Activated CD8-positive, alpha-beta memory T cell treated with anti-CD3 and anti-CD28 coated beads, Interleukin-2, amount 50 U/mL, for 4 hours (primary cell): ENCODE measurements around the gene VIL1.

Experiments
- DNase-seq: peaks from one replicate; pipeline ENCODE4 v3.0.0-alpha.2; 2020

VIL1 gene

DNA sequence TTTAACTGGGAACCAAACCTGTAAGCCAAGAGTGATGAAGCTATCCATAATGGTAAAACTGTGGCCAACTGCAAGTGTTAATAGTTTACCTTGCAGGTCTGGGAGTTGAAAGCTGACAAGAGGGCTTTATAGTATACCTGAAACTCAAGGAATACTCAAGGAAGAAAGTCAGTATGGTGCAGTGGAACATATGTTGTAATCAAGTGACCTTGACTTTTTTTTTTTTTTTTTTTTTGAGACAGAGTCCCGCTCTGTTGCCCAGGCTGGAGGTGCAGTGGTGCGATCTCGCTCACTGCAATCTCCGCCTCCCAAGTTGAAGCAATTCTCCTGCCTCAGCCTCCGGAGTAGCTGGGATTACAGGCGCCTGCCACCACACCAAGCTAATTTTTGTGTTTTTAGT, 27.6 kb downstream of the VIL1 start:
- DNase-seq = no peak

DNA sequence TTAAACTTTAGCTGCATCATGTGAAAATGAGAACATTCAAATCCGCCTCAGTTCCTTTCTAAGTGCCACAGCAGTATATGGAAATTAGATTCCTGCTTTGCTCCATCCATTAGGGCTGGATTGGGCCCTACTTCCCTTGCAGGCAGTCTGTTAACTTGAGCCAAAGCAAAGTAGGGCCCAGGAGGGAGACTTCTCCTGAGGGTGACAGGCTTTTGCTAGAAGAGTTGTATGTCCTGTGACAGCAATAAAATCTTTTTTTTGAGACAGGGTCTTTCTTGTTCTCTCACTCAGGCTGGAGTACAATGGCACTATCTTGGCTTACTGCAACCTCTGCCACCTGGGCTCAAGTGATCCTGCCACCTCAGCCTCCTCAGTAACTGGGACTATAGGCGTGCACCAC, 28.1 kb downstream of the VIL1 start:
- DNase-seq = no peak

DNA sequence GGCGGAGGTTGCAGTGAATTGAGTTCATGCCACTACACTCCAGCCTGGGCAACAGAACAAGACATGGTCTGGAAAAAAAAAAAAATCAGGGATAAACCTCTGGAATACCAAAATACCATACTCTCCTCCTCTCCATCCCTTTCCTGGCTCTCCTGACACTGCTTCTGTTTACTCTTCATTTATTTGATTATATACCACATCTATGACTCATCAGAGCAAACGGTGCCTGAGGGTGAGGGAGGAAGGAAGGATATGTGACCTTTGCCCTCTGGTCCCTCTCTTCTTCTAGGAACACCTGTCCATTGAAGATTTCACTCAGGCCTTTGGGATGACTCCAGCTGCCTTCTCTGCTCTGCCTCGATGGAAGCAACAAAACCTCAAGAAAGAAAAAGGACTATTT, 30.0 kb downstream of the VIL1 start:
- no peak for DNase-seq

DNA sequence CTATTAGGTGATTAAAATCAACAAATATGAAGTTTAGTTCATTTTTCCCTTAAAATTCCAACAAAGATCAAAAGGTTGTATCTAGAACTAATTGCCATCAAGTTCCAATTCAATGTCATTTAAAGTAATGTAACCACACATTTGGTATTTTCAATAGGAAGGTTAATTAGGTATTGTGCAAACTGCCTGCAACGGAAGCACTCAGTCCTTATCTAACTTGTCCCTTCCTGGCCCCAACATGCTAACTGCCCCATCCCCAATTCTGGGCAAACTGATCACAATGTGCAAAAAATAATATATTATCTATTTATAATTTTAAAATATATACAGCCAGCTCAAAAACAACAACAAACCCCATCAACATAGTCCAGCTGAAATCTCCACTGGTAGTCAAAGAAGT, 33.2 kb downstream of the VIL1 start:
- DNase-seq = no peak

DNA sequence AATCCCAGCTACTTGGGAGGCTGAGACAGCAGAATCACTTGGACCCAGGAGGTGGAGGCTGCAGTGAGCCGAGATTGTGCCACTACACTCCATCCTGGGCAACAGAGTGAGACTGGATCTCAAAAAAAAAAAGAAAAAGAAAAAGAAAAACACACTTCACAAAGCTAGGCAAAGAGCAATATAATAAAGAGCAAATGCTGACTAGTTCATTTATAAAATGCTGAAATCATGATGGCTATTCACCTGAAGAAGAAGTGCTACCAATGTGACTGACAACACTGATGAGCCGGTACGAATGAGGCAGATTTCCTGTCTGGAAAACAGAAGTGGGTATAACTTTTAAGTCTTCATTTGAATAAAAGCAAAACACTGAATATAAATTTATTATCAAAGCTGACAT, 37.9 kb downstream of the VIL1 start:
- no peak for DNase-seq

DNA sequence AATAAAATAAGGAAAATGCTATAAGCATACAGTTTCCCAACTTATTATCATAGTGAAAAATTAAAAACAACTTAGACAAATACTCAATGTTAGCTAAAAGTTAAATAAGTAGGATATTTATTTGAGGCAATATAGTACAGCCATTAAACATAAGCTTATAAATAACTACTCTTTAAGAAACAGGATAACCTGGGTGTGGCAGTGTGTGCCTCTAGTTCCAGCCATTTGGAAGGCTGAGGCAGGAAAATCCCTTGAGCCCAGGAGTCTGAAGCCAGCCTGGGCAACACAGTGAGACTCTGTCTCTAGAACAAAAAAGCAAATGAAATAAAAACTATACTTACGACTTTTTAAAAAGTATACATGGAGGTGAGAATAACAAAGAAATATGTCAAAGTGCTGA, 39.7 kb downstream of the VIL1 start:
- no peak for DNase-seq

DNA sequence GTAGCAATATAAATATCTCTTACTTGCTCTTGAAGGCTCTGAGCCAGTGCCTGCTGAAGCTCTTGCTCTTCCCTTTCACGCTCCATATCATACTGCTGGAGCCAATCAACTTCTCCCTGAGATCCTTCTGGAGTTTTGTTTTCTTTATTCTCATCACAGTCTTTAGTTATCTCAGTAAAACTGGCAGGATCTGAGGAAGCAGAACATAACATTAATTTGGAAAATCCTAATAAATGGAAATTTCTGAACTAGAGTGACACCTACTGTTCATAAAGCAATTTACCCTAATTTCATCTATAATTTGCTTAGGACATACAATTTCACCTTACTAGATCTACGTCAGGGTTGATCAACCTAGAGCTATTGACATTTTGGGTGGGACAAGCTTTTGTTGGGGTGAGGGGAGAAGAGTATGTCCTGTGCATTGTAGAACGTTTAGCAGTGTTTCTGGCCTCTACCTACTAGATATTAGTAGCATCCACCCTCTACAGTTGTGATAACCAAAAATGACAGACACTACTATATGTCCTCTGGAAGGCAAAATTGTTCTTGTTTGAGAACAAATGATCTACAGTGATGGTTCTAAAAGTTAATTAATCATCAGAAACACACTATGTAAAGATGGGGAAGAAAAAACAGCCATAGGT, 47.2 kb downstream of the VIL1 start:
- no peak for DNase-seq

DNA sequence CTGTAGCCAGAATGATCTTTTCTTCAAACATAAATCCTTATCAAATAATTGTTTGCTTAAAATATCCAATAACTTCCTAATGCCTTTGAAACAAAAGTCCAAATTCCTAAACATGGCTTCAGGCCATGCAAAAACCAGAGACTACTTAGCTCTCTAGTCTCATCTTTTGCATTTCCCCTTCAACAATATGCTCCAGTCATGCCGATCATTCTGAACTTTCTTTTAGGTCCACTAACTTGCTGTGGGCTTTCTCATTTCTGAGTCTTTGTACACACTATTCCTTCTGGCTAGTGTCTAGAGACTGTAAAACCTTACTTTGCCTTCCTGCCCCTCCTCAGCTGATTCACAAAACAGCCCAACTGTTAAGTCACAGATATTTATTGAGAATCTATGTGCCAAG, 51.5 kb downstream of the VIL1 start:
- DNase-seq = no peak

DNA sequence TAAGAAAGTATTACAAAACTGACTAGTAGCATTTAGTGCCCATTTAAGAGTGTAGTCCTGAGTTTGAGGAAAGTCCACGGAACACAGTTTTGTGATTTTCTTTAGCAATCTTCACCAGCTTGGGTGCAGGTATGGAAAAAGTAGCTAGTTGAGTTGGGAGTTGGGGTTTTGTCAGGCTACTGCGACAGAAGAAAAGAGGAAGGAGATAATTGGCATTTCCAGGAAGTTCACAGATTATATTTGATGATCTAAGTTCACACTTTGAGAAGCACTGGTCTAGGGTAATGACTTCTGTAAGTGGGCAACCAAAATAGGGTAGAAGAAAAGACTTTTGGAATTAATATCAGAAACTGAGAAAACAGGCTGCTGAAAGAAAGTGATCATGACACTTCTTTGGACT, 52.1 kb downstream of the VIL1 start:
- no peak for DNase-seq

DNA sequence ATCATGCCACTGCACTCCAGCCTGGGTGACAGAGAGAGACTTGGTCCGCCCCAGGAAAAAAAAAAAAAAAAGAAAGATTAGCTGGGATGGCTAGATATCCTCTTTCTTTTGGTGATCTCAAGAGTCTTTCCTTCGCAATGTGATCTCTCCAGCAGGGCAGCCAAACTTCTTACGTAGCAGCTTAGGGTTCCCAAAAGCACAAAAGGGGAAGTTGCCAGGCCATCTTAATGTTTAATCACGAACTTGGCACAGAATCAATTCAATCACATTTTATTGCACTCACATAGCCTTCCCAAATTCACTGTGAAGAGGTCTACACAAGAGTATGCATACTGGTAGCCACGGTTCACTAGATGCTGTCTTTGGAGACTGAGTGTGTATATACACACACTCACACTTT, 53.1 kb downstream of the VIL1 start:
- no peak for DNase-seq

DNA sequence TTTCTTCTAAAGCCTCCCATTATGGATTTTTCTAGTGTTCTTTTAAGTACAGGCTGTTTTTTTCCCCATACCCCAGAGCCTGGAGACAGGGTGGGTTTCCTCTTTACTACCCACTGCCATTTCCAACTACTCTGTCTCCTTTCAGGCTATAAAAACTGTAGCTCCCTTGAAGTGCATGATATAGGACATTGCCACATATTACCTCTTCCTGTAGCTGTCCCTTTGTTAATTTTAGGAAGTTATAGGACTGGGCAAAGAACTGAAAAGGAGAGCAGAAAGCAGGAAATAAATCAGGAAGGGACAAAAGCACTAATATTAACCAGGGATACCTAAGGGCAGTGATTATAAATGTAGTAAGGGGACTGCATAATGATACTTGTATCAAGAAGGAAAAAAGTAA, 54.1 kb downstream of the VIL1 start:
- no peak for DNase-seq

DNA sequence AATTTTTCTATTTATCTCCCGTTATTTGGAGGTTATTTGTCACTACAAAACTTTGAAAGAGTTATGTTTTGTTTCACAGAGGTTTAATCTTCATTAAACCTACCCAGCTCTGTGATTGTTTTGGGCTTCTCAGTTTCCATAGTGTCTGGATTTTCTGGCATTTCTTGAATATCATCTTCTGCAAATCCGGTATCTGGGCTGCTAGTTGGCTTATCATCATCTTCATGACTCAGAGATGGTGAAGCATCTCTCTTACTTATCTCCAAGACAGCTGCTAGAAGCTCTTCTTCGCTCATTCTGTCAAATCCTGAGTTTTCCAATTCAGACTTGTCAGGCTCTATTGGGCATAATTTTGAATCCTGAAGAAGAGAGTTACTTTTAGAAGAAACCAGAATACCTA, 55.6 kb downstream of the VIL1 start:
- DNase-seq = no peak

DNA sequence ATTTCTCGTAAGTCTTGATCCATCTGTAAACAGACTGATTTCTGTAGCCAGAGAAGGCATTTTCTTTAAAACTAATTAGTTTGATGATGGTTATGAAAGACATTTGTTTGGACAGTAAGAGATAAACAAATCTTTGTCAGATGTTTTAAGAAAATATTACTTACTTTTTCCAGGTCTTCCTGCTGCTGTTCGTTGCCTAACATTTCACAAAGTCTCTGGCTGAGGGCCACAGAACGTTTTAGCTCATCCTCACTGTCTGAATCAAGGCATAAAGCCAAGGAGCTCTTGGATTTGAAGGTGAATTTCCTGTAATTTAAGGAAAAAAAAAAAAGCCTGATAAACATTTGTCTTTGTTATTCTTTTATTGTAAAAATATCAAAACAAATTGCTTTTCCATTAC, 57.8 kb downstream of the VIL1 start:
- no peak for DNase-seq

DNA sequence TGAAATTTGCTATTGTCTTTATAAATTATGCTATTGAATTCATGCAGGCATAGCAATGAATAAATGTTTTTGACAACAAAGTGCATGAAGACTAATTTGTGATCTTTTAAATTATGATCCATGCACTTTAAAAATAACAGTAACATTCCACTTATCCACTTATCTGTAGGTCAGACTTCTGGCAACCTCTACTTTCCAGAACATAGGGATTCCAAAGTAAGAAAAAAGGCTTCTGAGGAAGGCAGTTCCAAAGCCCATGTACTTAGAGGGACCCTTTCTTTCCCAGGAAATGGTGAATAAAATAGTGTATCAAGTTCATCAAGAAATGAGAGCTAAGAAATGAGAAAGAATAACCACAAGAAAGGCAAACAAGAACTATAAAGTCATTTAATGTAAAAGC, 58.3 kb downstream of the VIL1 start:
- DNase-seq = no peak

DNA sequence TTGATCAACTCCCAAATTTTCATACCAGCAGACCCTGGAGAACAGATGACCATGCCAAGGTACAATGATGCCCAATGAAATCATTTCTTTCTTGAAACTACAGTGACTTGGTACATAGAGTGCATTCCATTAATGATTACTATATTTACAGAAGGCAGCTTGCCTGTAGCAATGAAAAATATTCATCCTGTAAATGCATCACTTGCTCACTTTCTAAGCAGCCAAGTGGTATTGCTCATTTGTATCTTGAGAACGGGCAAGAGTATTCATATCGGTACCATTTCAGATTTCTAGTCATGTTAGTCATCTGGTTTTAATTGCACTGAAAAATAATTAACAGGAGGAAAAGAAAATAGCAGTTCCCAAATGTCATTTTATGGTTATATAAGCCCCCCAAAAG, 59.6 kb downstream of the VIL1 start:
- DNase-seq = no peak

DNA sequence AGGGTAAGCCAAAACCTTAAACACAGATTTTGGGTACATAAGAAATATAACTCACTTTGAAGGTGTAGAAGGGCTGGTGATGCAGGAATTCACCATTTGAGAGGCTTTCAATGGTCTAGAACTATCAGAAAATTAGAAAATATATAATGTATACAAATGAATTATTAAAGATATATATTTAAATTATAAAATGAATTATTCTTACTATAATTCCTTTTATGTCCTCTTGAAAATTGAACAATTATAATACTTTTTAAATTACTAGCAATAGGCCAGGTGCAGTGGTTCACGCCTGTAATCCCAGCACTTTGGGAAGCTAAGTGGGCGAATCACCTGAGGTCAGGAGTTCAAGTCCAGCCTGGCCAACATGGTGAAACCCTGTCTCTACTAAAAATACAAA, 60.7 kb downstream of the VIL1 start:
- no peak for DNase-seq

DNA sequence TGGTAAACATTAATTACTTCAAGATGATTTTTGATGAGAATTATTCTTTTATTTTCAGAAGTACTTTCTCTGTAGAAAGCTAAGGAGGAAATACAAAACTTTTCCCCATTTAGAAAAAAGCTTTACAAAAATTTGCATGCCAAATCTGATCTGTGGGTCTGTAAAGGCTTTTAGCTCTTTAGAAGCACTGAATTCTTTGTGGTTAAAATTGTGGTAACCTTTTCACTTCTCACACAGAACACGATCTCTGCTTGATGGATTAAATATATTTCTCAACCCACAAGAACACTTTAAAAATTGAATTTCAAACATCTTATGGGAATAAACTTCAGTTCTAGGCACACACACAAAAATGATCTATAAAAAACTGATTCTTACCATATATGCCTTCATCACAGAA, 63.7 kb downstream of the VIL1 start:
- DNase-seq = no peak

DNA sequence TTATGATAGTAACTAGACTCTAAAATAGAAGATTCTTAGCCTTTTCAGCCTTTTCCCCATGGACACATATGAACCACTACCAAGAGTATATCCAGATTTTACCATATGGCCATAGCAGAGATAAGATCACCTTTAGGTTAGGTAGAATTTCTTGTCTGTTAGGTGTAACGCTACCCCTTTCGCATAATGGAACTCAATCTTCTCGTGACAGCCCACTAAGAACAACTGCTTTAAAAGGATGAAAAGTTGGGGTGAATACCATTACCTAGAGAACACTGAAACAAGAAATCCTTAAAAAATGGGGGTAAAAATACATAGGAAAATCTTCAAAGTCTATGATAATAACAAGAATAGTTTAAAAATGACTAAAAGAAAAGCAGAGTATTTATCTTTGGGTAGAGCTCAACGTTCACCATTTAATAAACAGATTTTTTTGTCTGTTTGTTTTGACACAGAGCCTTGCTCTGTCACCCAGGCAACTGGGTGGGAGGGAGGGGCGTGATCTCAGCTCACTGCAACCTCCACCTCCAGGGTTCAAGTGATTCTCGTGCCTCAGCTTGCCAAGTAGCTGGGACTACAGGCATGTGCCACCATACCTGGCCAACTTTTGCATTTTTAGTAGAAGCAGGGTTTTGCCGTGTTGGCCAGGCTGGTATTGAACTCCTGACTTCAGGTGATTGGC, 67.2 kb downstream of the VIL1 start:
- no peak for DNase-seq

DNA sequence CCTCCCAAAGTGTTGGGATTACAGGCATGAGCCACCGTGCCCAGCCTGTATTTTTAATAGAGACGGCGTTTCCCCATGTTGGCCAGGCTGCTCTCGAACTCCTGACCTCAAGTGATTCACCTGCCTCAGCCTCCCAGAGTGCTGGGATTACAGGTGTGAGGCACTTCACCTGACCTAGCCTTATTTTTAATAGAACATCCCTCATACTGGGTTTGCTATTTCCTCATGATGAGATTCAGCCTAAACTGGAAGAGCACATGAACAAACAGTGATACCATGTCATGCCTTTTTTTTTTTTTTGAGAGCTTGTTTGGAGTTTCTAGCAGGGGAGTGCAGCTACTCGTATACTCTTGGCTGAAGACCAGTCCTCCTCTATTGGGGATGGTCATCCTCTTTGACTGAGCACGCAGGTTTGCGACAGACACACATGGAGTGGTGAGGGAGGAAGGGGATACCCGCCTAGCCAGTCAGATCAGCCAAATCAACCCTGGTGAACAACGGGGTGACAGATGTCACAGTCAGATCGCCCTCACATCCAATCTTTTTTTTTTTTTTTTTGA, 81.7 kb downstream of the VIL1 start:
- DNase-seq = no peak

DNA sequence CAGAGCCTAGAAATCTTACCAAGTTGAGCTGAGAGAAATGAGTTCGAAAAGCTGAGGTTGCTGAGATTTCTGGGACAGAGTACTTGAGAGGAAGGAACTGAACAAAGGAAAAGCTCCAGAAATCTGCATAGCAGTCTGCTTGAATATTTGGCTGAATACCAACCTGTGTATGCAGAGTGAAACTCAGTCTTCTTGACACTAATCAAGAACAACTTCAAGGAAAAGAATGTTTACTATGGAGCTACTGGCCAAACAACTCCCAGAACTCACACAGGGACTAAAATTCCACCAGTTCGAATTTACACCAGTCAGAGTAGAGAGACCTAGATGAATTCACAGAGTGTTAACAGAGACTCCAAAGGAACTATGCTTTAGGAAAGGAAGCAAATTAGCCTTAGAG, 82.7 kb downstream of the VIL1 start:
- no peak for DNase-seq
